Stomach smooth muscle (tissue), 2 donors: ENCODE data around the gene IL17RC.

Experiments used
- H3K27ac ChIP-seq: one replicate; pipeline ENCODE4 v1.7.0; 2013; ENCODE audit warnings: mild to moderate bottlenecking, low read length, inconsistent platforms
- H3K27me3 ChIP-seq, 2 donors: one replicate each; pipeline ENCODE4 v1.7.0; 2013; ENCODE audit warnings: low read length in 2 of 2; ENCODE audit not compliant: insufficient read depth in 2 of 2, control insufficient read depth in 1 of 2
- H3K36me3 ChIP-seq, 2 donors: one replicate each; pipeline ENCODE4 v1.7.0; 2013; ENCODE audit warnings: low read length in 2 of 2; ENCODE audit not compliant: control insufficient read depth in 2 of 2, insufficient read depth in 2 of 2
- H3K4me1 ChIP-seq: one replicate; pipeline ENCODE4 v1.7.0; 2013; ENCODE audit warnings: low read length; ENCODE audit not compliant: control insufficient read depth, insufficient read depth
- H3K4me3 ChIP-seq, 2 donors: one replicate each; pipeline ENCODE4 v1.7.0; 2013; ENCODE audit warnings: low read length in 2 of 2
- H3K9ac ChIP-seq, 2 donors: one replicate each; pipeline ENCODE4 v1.7.0; 2013; ENCODE audit warnings: low read length in 2 of 2, mild to moderate bottlenecking in 1 of 2
- H3K9me3 ChIP-seq, 2 donors: one replicate each; pipeline ENCODE4 v1.7.0; 2013; ENCODE audit warnings: low read length in 2 of 2; ENCODE audit not compliant: control insufficient read depth in 2 of 2
- donor health status: healthy.
- donor health status: Pancreatic carcinoma.

The IL17RC gene

GRCh38 chr3:9947025-9947995 is 30.4 kb downstream of the IL17RC start:
- peak overlapping the region; percentile 72 to 83 for H3K4me3 ChIP-seq
- peaks cover 16 to 19% of the 10 kb centered on the region in 2 donors for H3K36me3 ChIP-seq
- peak overlapping the region; percentile 82 for H3K27ac ChIP-seq
- H3K9ac ChIP-seq: peak overlapping the region; percentile 66 to 74
- no peaks in the 10 kb centered on the region for H3K9me3 ChIP-seq
- peaks cover 30% of the 10 kb centered on the region for H3K4me1 ChIP-seq
- H3K27me3 ChIP-seq: no peaks in the 10 kb centered on the region

- H3K27me3 ChIP-seq: no peaks in the 10 kb centered on the region
- H3K4me1 ChIP-seq: peaks cover 33% of the 10 kb centered on the region
- H3K27ac ChIP-seq: no peak overlapping the region
- H3K36me3 ChIP-seq: peaks cover 9 to 10% of the 10 kb centered on the region in 2 donors
- no peaks in the 10 kb centered on the region for H3K9me3 ChIP-seq
- H3K4me3 ChIP-seq: no peak overlapping the region
- no peak overlapping the region for H3K9ac ChIP-seq
Measured at GRCh38 chr3:9948586-9948985, 31.7 kb downstream of the IL17RC start.

- H3K36me3 ChIP-seq: peaks cover 5 to 8% of the 10 kb centered on the region in 2 donors
- peaks cover 33% of the 10 kb centered on the region for H3K4me1 ChIP-seq
Measured at GRCh38 chr3:9949115-9949514, 32.2 kb downstream of the IL17RC start.

GRCh38 chr3:9949626-9950025 is 32.7 kb downstream of the IL17RC start:
- Histone ChIP-seq H3K4me3 (no peak overlapping the region), H3K27ac (no peak overlapping the region), H3K4me1 (peaks cover 33% of the 10 kb centered on the region), H3K9ac (no peak overlapping the region), H3K27me3 (no peaks in the 10 kb centered on the region), H3K9me3 (no peaks in the 10 kb centered on the region), H3K36me3 (peaks cover under 1 to 7% of the 10 kb centered on the region in 2 donors)

More at GRCh38 chr3:9949115-9949514, 32.2 kb downstream of the IL17RC start:
- H3K27ac ChIP-seq: no peak overlapping the region
- H3K27me3 ChIP-seq: no peaks in the 10 kb centered on the region
- no peaks in the 10 kb centered on the region for H3K9me3 ChIP-seq
- H3K4me3 ChIP-seq: no peak overlapping the region
- no peak overlapping the region for H3K9ac ChIP-seq

GRCh38 chr3:9951126-9951525 is 34.2 kb downstream of the IL17RC start:
- Histone ChIP-seq H3K27me3 (no peaks in the 10 kb centered on the region), H3K36me3 (peaks cover 0 to 4% of the 10 kb centered on the region in 2 donors), H3K9me3 (no peaks in the 10 kb centered on the region), H3K4me3 (peak overlapping the region in 1 of 2 donors; percentile 79), H3K4me1 (peaks cover 39% of the 10 kb centered on the region), H3K9ac (no peak overlapping the region), H3K27ac (no peak overlapping the region)

GRCh38 chr3:9951598-9951961 is 34.7 kb downstream of the IL17RC start:
- peaks cover 0 to 4% of the 10 kb centered on the region in 2 donors for H3K36me3 ChIP-seq
- peak overlapping the region; percentile 65 to 79 for H3K4me3 ChIP-seq
- H3K4me1 ChIP-seq: peaks cover 39% of the 10 kb centered on the region
- H3K9me3 ChIP-seq: no peaks in the 10 kb centered on the region
- H3K27ac ChIP-seq: no peak overlapping the region
- peak overlapping the region; percentile 51 to 55 for H3K9ac ChIP-seq
- H3K27me3 ChIP-seq: no peaks in the 10 kb centered on the region

- Histone ChIP-seq H3K27me3 (no peaks in the 10 kb centered on the region), H3K36me3 (peaks cover 0 to 4% of the 10 kb centered on the region in 2 donors), H3K9me3 (no peaks in the 10 kb centered on the region), H3K4me1 (peaks cover 34% of the 10 kb centered on the region), H3K9ac (peak within 1 kb of the TSS; percentile 51 to 55), H3K27ac (no peak within 1 kb of the TSS), H3K4me3 (peak within 1 kb of the TSS; percentile 65 to 79)
Measured at GRCh38 chr3:9951962-9952805, 35.3 kb downstream of the IL17RC start, which contains the start of gene PRRT3. TSS of gene PRRT3 (minus strand) at chr3:9952408. CDS start at chr3:9950115, 2,293 bp downstream.

- H3K27me3 ChIP-seq: no peaks in the 10 kb centered on the region
- H3K36me3 ChIP-seq: peaks cover 0 to 4% of the 10 kb centered on the region in 2 donors
- H3K9ac ChIP-seq: no peak overlapping the region
- H3K4me1 ChIP-seq: peaks cover 24% of the 10 kb centered on the region
- H3K27ac ChIP-seq: peak overlapping the region; percentile 70
- no peak overlapping the region for H3K4me3 ChIP-seq
- no peaks in the 10 kb centered on the region for H3K9me3 ChIP-seq
Measured at GRCh38 chr3:9955067-9955502, 38.2 kb downstream of the IL17RC start.

- peaks cover 24% of the 10 kb centered on the region for H3K4me1 ChIP-seq
- no peaks in the 10 kb centered on the region for H3K9me3 ChIP-seq
- peak overlapping the region; percentile 70 for H3K27ac ChIP-seq
Measured at GRCh38 chr3:9955611-9956352, 38.9 kb downstream of the IL17RC start.

GRCh38 chr3:9957214-9957613 is 40.3 kb downstream of the IL17RC start:
- Histone ChIP-seq H3K27ac (no peak overlapping the region), H3K27me3 (no peaks in the 10 kb centered on the region), H3K9ac (no peak overlapping the region), H3K4me3 (no peak overlapping the region), H3K9me3 (no peaks in the 10 kb centered on the region), H3K36me3 (peaks cover 3 to 13% of the 10 kb centered on the region in 2 donors), H3K4me1 (peaks cover 16% of the 10 kb centered on the region)

More at GRCh38 chr3:9955611-9956352, 38.9 kb downstream of the IL17RC start:
- H3K4me3 ChIP-seq: no peak overlapping the region
- peaks cover 0 to 8% of the 10 kb centered on the region in 2 donors for H3K36me3 ChIP-seq
- no peak overlapping the region for H3K9ac ChIP-seq
- H3K27me3 ChIP-seq: no peaks in the 10 kb centered on the region
